Activated naive CD8-positive, alpha-beta T cell treated with anti-CD3 and anti-CD28 coated beads, Interleukin-2, amount 10 ng/mL, durations not matched to agents 7 days and 5 days (primary cell): ENCODE results near the gene TENT4A. TPM values are rescaled to one million over a fixed set of nuclear protein-coding genes. Genes with fewer than 3 reads are reported as not detected.

ENCODE experiments used
- ATAC-seq: fragments of 150-1000 bp; cut with Tn5 transposase; one replicate; pipeline ENCODE4 v1.10.0; 2021; ENCODE audit warnings: low read depth, moderate library complexity
- POLR2A ChIA-PET: fragments of 350-600 bp; sonication (Branson Sonifier 250); formaldehyde crosslinking; loops from one replicate; lab custom pipeline; 2021; ENCODE audit warnings: antibody characterized with exemption; lab: Charles Lee
- DNase-seq: peaks from one replicate; pipeline ENCODE4 v3.0.0; 2021
- H3K27ac Mint-ChIP-seq: one replicate; pipeline ENCODE4 v1.8.0; 2022; ENCODE audit warnings: mild to moderate bottlenecking, mixed read lengths
- H3K27me3 Mint-ChIP-seq: one replicate; pipeline ENCODE4 v1.8.0; 2022; ENCODE audit warnings: mild to moderate bottlenecking, moderate library complexity, mixed read lengths
- H3K36me3 Mint-ChIP-seq: one replicate; pipeline ENCODE4 v1.8.0; 2021; ENCODE audit warnings: mild to moderate bottlenecking, mixed read lengths
- H3K4me1 Mint-ChIP-seq: one replicate; pipeline ENCODE4 v1.8.0; 2021; ENCODE audit warnings: mixed read lengths
- H3K4me3 Mint-ChIP-seq: one replicate; pipeline ENCODE4 v1.8.0; 2022; ENCODE audit warnings: mild to moderate bottlenecking, moderate library complexity, mixed read lengths
- H3K9me3 Mint-ChIP-seq: one replicate; pipeline ENCODE4 v1.8.0; 2021; ENCODE audit warnings: mixed read lengths
- total RNA-seq, 2 experiments: library from RNA; stranded (reverse); gene quantifications; one replicate each; pipeline ENCODE4 v1.2.3, GENCODE V29; 2021

TENT4A gene
- total RNA-seq, 2 experiments from 2014 or later, result 47.0 to 47.1 TPM

DNA sequence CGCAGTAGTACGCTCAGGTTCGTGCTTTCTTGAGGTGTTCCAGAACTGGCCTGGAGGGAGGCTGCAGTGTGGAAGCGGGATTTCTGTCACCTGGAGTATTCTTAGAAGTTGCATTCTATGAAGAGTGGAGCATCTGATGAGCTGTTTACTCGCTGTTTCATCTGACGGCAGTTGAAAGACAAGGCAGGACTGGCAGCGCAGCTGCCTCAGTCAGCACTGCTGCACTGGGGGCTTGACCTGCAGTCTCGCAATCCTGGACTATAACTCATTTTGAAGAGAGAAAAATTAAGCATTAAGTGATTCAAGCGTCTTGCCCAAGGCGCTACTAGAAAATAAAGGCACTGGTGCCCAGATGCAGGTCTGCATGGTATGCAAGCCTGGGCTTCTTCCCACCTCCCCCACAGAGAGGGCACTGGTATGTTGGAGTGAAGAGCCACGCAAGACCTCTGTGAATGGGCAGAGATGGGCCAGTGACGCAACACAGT lies 10.6 kb downstream of the TENT4A start:
- Mint-ChIP-seq H3K4me1 (peaks cover 60% of the 10 kb centered on the region), H3K27me3 (no peaks in the 10 kb centered on the region), H3K36me3 (peaks cover 11% of the 10 kb centered on the region), H3K9me3 (no peaks in the 10 kb centered on the region), H3K4me3 (no peak overlapping the region), H3K27ac (peak overlapping the region; percentile 27)
- DNase-seq (no peak), ATAC-seq (no peak)
- POLR2A ChIA-PET, result no interaction called here

GRCh38 chr5:6724321-6724929 lies 11.2 kb downstream of the TENT4A start:
- POLR2A ChIA-PET, result no interaction called here
- H3K9me3 Mint-ChIP-seq, result no peaks in the 10 kb centered on the region
- H3K36me3 Mint-ChIP-seq, result peaks cover 7% of the 10 kb centered on the region
- peak overlapping the region; percentile 27 for H3K27ac Mint-ChIP-seq
- no peak for ATAC-seq
- no peaks in the 10 kb centered on the region for H3K27me3 Mint-ChIP-seq
- H3K4me3 Mint-ChIP-seq, result no peak overlapping the region
- H3K4me1 Mint-ChIP-seq, result peaks cover 62% of the 10 kb centered on the region
- DNase-seq, result no peak

GRCh38 chr5:6725421-6725820 lies 12.2 kb downstream of the TENT4A start:
- POLR2A ChIA-PET, result interaction anchor here (1.5 kb wide), 1 partner anchor 92 kb away, joined by 5 read pairs; the partner anchor contains the start of genes NSUN2 and SRD5A1
- Mint-ChIP-seq H3K9me3 (no peaks in the 10 kb centered on the region), H3K27me3 (no peaks in the 10 kb centered on the region), H3K4me1 (peaks cover 62% of the 10 kb centered on the region), H3K4me3 (no peak overlapping the region), H3K36me3 (peaks cover 5% of the 10 kb centered on the region), H3K27ac (no peak overlapping the region)
- DNase-seq, result no peak
- ATAC-seq, result no peak

DNA sequence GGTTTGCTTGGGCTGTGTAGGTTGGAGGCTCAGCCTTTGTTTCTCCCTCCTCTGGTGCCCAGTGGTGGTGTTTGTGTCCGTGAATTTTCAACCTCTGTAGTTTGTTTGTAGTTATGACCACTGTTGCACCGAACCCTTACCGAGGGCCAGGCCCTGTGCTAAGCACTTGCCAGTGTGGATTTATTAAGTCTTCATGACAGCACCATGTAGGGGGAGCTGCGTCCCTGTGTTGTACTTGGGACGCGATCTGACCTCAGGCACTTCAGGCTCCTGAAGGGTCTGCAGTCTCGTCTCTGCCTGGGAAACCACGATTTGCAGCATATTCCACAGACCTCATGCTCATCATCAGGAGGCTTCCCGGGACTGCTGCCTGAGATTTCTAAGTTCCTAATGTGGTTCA lies 12.8 kb downstream of the TENT4A start:
- ATAC-seq (no peak), DNase-seq (no peak)
- POLR2A ChIA-PET, result interaction anchor here (1.5 kb wide), 1 partner anchor 93 kb away, joined by 5 read pairs; the partner anchor contains the start of genes NSUN2 and SRD5A1
- Mint-ChIP-seq H3K27me3 (no peaks in the 10 kb centered on the region), H3K36me3 (peaks cover 8% of the 10 kb centered on the region), H3K4me1 (peaks cover 63% of the 10 kb centered on the region), H3K27ac (no peak overlapping the region), H3K9me3 (no peaks in the 10 kb centered on the region), H3K4me3 (no peak overlapping the region)

DNA sequence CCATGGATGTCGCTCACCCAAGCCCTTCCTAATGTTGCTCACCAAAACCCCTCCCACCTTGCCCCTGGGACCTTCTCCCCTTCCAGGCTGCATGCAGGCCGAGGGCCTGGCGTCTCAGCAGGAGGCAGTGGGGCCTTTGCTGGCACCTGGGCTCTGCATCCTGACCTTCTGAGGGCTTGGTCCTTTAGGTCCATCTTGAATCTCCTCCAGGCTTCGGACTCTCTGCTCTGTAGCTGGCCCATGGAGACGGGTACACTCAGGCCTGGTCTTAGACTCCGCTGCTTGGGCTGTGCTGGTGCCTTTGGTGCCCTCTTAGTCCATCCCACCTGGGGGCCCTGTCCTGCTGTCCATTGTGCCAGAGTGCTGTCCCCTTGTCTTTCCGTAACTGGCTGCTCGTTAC lies 14.0 kb downstream of the TENT4A start:
- Mint-ChIP-seq H3K27me3 (no peaks in the 10 kb centered on the region), H3K27ac (no peak overlapping the region), H3K4me3 (no peak overlapping the region), H3K9me3 (no peaks in the 10 kb centered on the region), H3K4me1 (peaks cover 62% of the 10 kb centered on the region), H3K36me3 (peaks cover 12% of the 10 kb centered on the region)
- no peak for ATAC-seq
- DNase-seq, result no peak
- POLR2A ChIA-PET, result no interaction called here

GRCh38 chr5:6728011-6728794 lies 15.0 kb downstream of the TENT4A start:
- POLR2A ChIA-PET, result interaction anchor here (0.7 to 2.3 kb wide), 3 partner anchors 12 to 95 kb away, joined by 3 to 10 read pairs (median 5); partner anchors contain the start of genes NSUN2 and SRD5A1
- Mint-ChIP-seq H3K27ac (peak overlapping the region; percentile 40), H3K4me3 (peak overlapping the region; percentile 4), H3K4me1 (peaks cover 62% of the 10 kb centered on the region), H3K36me3 (peaks cover 13% of the 10 kb centered on the region), H3K27me3 (no peaks in the 10 kb centered on the region), H3K9me3 (no peaks in the 10 kb centered on the region)
- ATAC-seq, result no peak
- no peak for DNase-seq

- Mint-ChIP-seq H3K4me3 (peak overlapping the region; percentile 66), H3K4me1 (peaks cover 62% of the 10 kb centered on the region), H3K9me3 (no peaks in the 10 kb centered on the region), H3K27me3 (no peaks in the 10 kb centered on the region), H3K36me3 (peaks cover 16% of the 10 kb centered on the region), H3K27ac (peak overlapping the region; percentile 69)
- no peak for DNase-seq
- POLR2A ChIA-PET, result interaction anchor here (0.7 to 2.3 kb wide), 4 partner anchors 13 to 96 kb away, joined by 3 to 10 read pairs (median 4); partner anchors contain the start of genes NSUN2 and SRD5A1
- ATAC-seq, result no peak
Measured at GRCh38 chr5:6728795-6729183, 15.6 kb downstream of the TENT4A start.

DNA sequence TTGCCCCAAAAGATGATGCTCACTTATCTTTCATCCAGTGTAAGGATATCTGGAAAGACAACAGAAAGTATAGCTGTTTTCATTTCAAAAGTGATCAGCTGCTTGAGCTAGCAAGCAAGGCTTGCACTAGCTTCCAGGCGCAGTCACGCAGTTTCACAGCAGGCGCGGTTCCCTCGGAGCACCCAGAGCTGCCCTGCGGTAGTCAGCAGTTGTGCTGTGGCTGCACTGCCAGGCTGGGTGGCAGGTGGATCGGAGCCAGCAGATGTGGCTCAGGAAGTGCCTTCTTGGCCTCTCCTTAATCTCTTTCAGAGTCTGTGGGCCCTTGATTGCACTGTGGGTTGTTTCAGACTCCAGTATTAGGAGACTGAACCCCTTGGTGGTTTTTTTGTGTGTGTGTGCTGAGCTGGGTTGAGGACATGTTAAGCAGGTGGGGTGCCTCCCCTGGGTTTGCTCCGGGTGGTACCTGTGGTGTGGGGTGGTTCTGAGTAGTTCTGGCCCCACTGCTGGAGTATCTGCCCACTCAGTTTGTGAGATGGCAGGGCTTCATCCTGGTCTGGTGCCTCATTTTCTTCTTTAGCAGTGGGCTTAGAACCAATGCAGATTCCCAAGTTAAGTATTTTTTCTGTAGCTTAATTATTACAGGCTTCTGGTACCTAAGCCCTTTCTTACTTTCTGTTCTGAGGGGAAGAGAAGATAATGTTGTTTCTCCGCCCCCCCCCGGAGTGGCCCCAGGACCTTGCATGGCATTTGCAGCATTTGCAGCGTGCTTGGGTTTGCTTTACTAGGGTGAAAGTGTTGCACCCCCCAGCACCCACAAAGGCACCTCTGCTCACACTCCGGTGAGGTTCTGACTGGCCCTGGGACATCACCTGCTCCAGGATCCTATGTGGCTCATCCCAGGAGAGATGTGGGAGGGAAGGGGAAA lies 16.4 kb downstream of the TENT4A start:
- Mint-ChIP-seq H3K9me3 (no peaks in the 10 kb centered on the region), H3K27me3 (no peaks in the 10 kb centered on the region), H3K4me3 (peak overlapping the region; percentile 66), H3K27ac (peak overlapping the region; percentile 69), H3K4me1 (peaks cover 60% of the 10 kb centered on the region), H3K36me3 (peaks cover 12% of the 10 kb centered on the region)
- ATAC-seq (peak; percentile 80), DNase-seq (peak; percentile 50)
- POLR2A ChIA-PET, result interaction anchor here (0.8 to 2.3 kb wide), 5 partner anchors 13 to 96 kb away, joined by 3 to 10 read pairs (median 5); partner anchors contain the start of genes NSUN2, SRD5A1 and TENT4A

- Mint-ChIP-seq H3K27me3 (no peaks in the 10 kb centered on the region), H3K27ac (peak overlapping the region; percentile 69), H3K9me3 (no peaks in the 10 kb centered on the region), H3K36me3 (peaks cover 14% of the 10 kb centered on the region), H3K4me1 (peaks cover 68% of the 10 kb centered on the region), H3K4me3 (no peak overlapping the region)
- DNase-seq, result no peak
- ATAC-seq, result no peak
- POLR2A ChIA-PET, result interaction anchor here (0.8 to 1.8 kb wide), 3 partner anchors 14 to 97 kb away, joined by 3 to 9 read pairs (median 5); partner anchors contain the start of genes SRD5A1 and TENT4A
Measured at GRCh38 chr5:6730407-6730806, 17.2 kb downstream of the TENT4A start.

DNA sequence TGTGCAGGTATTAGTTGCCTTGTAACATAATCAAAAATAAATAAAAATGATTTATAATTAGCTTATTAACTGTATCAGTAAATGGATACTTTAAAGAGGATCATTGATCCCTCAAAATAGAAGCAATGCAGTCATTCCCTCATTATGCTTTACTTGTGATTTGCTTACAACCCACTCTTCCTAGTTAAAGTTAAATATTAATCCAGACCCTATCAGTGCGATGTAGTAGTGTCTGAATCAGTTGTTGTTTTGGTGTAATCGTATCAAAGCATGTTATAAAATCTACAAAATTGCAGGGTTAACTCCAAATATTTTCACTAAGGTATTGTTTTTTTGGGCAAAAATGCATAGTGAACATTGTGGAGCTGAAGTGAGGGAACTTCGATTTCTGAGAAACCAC lies 17.6 kb downstream of the TENT4A start:
- H3K36me3 Mint-ChIP-seq, result peaks cover 16% of the 10 kb centered on the region
- POLR2A ChIA-PET, result interaction anchor here (0.8 to 1.2 kb wide), 2 partner anchors 18 to 97 kb away, joined by 3 to 9 read pairs; partner anchors contain the start of genes SRD5A1 and TENT4A
- no peaks in the 10 kb centered on the region for H3K27me3 Mint-ChIP-seq
- ATAC-seq (no peak), DNase-seq (no peak)
- H3K27ac Mint-ChIP-seq, result peak overlapping the region; percentile 4
- H3K4me1 Mint-ChIP-seq, result peaks cover 67% of the 10 kb centered on the region
- no peak overlapping the region for H3K4me3 Mint-ChIP-seq
- H3K9me3 Mint-ChIP-seq, result no peaks in the 10 kb centered on the region

DNA sequence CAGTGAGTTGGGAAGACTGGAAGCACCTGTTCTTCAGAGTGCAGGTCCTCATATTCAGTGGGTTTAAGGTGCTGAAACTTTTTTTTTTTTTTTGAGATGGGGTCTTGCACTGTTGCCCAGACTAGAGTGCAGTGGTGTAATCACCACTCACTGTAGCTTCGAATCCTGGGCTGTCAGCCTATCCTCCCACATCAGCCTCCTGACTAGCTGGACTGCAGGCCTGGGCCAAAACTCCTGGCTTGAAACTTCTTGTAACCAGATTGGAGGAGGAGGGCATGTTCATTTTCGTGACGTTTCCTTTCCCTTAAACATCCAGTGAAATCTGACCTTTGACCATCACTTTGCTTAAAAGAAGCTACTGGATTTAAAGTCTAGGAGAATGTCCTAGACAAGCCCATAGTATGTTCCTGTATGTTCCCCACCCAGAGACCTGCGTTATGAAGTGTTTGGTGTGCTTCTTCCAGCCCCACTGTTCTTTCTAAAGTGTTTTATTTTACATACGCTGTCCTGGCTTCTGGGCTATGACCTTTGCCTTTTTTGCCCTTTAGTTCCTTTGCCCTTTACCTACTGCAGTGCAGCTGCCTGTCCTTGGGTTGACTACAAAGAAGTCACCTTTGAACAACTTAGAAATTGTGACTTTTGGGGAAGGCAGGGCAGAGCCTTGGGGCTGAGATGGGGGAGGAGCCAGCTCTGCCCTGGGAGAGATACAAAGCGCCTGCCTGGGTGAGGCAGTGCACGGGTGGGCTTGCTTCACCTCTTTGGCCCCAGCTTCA lies 18.4 kb downstream of the TENT4A start:
- Mint-ChIP-seq H3K4me1 (peaks cover 70% of the 10 kb centered on the region), H3K4me3 (no peak overlapping the region), H3K27me3 (no peaks in the 10 kb centered on the region), H3K9me3 (no peaks in the 10 kb centered on the region), H3K27ac (peak overlapping the region; percentile 54), H3K36me3 (peaks cover 20% of the 10 kb centered on the region)
- DNase-seq (no peak), ATAC-seq (no peak)
- POLR2A ChIA-PET, result interaction anchor here (1.1 kb wide), 1 partner anchor 99 kb away, joined by 3 read pairs; the partner anchor contains the start of genes NSUN2 and SRD5A1
